Parietal lobe (tissue), 1 donor: ENCODE data around the gene LMOD2. TPM values are rescaled to one million over a fixed set of nuclear protein-coding genes. Genes with fewer than 3 reads are reported as not detected.

Experiments used
- total RNA-seq: library from RNA; depleted of rRNA; stranded (reverse); fragments of >200 nt; gene quantifications from one replicate; pipeline ENCODE4 v1.2.3, GENCODE V29; 2014

Gene LMOD2
- total RNA-seq = not detected

GRCh38 chr7:123655614-123656013 is at the start of gene LMOD2:
TSS of gene LMOD2 (plus strand) at chr7:123655866. CDS start at chr7:123655964, 98 bp downstream.

Other genes with a start within 250 kb of the LMOD2 start
- gene IQUB, start 121.3 kb upstream of the LMOD2 start, total RNA-seq = 3.8 TPM
- 112 TPM for gene NDUFA5, start 98.0 kb upstream of the LMOD2 start, total RNA-seq
- not detected for gene ASB15, start 54.0 kb upstream of the LMOD2 start, total RNA-seq
- gene WASL, start 93.1 kb downstream of the LMOD2 start, total RNA-seq = 30.4 TPM
- gene HYAL4, start 189.3 kb downstream of the LMOD2 start, total RNA-seq = not detected